GOT3 (cell line): ENCODE measurements around the gene ENTPD7.

Experiments used
- DNase-seq: peaks from one replicate; lab custom pipeline; 2025; ENCODE audit warnings: mixed read lengths; lab: John Stamatoyannopoulos, UW

ENTPD7 gene

DNA sequence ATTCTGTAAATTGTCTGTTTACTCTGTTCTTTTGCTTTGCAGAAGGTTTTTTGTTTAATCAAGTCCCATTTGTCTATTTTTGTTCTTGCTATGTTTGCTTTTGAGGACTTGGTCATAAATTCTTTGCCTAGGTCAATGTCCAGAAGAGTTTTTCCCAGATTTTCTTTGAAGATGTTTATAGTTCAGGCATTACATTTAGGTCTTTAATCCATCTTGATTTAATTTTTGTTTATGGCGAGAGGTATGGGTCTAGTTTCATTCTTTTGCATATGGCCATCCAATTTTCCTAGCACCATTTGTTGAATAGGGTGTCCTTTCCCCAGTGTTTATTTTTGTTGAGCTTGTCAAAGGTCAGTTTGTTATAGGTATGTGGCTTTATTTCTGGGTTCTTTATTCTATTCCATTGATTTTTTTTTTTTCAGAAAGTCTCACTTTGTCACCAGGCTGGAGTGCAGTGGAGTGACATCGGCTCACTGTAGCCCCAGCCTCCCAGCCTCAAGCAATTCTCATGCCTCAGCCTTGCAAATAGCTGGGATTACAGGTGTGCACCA, 11.6 kb upstream of the ENTPD7 start:
- DNase-seq: no peak

DNA sequence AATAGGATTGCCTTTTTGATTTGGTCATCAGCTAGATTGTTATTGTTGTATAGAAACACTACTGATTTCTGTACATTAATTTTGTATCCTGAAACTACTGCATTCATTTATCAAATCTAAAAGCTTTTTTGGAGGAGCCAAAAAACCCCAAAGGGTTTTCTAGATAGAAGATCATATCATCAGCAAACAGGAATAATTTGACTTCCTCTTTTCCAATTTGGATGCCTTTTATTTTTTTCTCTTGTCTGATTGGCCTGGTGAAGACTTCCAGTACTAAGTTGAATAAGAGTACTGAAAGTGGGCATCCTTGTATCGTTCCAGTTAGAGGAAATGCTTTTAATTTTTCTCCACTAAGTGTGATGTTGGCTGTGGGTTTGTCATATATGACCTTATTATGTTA, 10.6 kb upstream of the ENTPD7 start:
- DNase-seq: no peak

DNA sequence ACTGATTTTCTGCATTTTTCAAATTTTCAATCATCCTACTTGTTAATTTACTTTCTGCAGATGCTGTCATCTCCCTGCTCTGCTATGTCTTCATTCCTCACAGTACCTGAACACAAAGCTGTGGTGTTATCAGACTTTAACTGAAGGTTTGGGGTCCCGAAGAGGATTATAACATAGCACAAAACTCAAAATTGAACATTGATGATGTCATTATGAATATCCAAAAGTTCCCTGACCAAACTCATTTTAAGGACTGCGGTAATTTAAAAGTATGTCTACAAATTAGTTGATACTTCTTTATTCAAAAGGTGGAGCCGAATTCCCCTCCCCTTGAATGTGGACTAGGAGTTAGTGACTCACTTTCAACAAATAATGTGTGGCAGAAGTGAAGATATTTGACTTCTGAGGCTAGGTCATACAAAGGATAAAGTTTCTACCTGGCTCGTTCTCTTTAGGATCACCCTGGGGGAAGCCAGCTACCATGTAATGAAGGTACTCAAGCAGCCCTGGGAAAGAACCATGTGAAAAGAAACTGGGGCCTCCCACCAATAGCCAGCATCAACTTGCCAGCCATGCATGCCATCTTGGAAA, 6.4 kb upstream of the ENTPD7 start:
- no peak for DNase-seq

DNA sequence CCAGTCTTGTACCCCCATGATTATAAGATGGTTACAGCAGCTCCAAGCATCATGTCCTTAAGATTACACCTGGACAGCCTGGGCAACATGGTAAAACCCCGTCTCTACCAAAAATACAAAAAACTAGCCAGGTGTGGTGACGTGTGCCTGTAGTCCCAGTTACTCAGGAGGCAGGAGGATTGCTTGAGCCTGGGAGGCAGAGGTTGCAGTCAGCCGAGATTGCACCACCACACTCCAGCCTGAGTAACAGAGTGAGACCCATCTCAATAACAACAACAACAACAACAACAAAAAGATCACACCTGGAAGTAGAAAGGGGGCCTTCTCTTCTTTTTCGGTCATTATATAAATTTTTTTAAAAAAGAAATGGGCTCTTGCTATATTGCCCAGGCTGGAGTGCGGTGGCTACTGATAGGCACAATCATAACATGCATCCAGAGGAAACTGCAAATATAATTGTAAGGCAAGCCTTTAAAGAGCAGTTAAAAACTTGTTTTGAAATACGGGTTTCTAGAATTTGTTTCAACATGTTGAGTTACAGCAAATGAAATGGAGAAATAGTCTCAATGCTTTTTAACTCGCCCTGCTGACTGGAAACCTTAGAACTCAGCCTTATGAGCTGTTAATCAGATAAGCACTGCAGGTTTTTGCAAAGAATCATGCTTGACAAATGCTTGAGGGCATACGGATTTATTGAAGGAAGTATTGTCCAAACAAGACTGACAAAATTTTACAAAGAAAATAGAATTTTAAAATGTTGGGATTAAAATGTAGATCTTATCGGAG, 4.7 kb upstream of the ENTPD7 start:
- DNase-seq: no peak

DNA sequence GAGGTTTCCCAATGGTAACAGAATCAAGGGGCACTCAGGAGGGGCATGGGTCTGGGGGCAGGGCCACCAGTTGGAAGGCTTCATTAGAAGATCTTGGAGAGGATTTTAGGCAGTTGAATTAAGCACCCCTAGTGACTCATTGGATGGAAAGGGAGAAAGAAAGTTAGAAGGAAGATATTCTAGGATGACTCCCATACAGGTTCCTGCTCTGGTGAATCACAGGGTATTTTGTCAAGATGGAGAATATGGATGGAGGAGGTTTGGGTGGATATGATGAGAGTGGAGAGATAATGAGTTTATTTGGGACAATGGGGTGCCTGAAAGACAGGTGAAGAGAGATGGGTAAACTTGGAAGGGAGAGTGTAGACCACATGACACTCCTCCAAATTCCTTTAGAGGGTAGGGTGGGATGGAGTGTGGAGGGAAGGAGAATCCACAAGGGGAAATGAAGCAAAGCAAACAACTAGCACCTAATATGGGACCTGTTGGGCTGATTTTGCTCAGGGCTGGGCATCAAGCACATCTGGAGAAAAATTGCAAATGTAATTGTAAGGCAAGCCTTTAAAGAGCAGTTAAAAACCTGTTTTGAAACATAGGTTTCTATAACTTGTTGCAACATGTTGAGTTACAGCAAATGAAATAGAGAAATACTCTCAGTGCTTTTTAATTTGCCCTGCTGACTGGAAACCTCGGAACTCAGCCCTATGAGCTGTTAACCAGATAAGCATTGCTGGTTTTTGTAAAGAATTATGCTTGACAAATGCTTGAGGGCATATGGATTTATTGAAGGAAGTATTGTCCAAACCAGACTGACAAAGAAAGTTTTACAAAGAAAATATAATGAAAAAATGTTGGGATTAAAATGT, 2.9 kb upstream of the ENTPD7 start:
- DNase-seq: no peak

DNA sequence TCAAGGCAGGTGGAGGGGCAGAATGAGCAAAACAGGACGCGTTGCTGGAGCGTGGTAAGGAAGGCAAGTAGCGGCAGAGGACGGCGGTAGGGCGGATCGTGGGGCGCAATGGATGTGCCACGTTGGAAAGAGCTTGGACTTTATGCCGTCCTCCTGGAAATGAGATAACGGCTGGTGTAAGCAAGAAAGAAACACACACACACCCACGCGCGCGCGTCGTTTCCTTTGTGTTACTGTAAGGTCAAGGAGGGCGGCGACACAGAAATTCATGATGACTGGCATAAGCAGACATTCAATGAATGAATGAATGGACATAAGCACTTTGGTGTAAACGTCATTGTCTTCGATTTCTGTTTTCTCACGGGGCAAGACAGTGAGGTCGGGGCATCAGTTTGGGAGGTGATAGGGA, 683 bp upstream of the ENTPD7 start:
- no peak for DNase-seq

DNA sequence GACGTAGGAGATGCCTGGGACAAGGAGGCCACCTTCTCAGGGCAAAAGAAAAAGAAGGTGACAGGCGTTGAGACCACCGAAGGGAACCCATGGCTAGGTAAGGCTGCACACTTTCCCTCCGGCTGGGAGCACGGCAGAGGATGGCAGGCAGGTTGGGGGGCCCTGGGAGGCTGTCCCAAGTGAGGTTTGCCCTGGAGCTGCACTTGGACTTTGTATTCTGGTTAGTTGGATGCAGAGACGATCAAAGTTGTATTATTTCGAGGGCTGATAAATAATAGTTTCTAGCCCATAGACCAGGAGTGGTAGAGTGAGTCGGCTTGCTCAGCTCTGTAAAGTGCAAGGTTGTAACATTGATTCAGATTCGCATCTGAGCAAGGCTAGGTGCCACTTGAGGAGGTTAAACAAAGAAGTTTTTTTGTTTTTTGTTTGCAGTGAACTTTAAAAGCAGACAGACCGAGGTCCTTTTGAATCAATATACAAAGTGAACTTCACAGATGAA, 608 bp downstream of the ENTPD7 start:
- no peak for DNase-seq

DNA sequence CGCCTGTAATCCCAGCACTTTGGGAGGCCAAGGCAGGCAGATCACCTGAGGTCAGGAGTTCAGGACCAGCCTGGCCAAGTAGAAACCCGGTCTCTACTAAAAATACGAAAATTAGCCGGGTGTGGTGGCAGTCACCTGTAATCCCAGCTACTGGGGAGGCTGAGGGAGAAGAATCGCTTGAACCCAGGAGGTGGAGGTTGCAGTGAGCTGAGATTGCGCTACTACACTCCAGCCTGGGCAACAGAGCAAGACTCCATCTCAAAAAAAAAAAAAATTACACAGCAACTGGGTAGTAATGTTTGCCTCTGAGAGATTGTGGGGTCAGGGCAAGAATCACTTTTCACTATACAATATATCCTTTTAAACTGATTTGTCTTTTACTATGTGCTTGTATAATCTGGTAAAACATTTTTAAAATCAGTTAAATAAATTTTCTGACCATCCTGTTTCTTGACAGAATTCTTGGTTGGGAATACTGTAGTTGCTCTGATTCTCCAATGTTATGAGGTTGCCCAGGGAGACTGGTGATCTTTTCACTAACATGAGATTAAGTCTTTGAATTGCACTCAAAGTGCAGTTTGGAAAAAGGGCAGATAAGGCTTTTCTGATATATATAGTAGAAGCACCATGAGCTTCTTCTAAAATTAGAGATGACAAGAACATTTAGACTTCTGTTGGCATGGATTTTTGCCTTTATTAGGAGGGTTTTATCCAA, 1.5 kb downstream of the ENTPD7 start:
- no peak for DNase-seq

DNA sequence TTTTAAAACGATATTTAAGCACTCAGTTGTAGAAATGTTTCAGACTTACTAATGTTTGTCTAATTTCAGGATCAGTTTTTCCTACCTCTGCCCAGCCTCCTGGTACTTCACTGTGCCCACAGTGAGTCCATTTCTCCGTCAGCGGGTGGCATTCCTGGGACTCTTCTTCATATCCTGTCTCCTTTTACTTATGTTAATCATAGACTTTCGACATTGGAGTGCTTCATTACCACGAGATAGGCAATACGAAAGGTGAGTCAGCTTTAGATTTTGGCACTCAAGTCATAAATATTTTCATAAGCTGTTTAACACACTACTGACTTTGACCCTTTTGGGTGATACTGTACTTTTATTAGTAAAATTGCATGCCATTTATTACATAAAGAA, 2.1 kb downstream of the ENTPD7 start:
- DNase-seq: no peak

DNA sequence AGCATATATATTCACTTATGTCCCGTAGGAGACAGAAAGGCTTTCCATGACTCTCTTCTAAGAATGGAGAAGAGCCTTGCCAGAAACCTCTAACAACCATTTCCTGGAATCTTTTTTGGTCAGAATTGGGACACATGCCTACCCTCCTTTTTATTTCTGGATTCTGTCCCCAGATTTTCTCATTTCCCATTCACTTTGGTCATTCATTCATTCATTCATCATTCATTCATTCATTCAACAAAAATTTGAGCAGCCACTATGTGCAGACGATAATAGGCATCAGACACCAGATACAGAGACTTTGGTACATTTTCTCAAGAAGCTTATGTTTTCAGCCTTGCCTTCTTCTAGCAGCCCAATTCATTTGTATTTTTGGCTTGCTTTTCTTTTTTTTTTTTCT, 6.0 kb downstream of the ENTPD7 start:
- no peak for DNase-seq

DNA sequence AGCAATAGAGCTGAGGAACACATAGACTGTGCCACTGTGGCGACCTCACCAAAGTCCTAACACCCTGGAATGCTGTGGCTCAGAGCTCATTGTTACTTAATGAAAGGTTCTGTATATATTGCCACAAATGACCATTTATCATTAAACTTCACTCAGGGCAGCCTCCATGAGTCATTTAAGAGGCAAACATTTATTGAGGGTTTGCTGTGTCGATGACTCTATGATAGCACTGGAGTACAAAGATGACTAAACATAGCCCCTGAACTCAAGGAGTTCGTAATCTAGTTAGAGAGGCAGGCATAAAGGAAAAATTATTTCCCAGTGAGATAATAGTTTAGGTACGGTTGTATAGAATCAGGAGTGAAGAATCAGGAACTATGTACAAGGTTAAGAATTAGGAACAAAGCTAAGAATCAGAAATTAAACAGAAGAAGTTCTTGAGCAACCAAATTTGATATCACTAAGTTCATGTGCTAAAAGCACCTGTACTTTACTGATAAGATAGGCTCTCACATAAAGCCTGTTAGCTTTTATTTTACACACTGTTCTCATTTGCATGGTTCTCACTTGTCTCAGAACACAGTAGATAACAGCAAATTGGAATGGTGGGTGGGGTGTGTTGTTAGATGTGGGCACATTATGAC, 7.9 kb downstream of the ENTPD7 start:
- DNase-seq: no peak

DNA sequence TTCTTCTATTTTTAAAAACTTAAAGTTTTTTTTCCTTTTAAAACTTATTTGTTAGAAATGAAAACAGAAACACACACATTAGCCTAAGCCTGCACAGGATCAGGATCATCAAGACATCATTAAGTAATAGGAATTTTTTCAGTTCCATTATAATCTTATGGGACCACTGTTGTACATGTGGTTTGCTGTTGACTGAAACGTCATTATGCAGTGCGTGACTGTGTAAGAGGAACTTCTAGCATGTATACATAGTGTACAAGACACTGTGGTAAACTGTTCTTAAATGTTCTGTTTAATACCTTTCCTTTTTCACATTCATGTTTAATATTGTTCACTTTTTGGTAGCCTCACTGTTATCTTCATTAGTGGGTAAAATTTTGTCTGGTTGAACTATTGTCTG, 12.1 kb downstream of the ENTPD7 start:
- no peak for DNase-seq

DNA sequence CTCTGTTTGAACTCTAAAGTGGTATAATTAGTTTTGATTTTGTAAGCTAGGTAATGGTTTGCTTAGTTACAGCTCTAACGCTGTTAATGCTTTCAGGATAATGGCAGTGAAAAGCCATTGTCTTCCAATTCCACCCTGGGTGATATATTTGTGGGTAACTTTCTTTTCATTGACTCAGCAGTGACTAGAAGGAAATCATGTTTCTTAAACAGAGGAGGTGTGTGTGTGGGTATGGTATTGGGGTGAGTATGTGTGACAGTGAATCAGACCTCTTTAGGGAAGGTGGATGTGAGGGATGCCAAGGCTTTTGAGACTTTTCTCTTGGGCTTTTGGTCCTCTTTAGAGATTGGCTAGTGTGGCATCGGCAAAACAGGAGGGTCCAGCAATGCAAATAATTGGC, 13.6 kb downstream of the ENTPD7 start:
- no peak for DNase-seq

DNA sequence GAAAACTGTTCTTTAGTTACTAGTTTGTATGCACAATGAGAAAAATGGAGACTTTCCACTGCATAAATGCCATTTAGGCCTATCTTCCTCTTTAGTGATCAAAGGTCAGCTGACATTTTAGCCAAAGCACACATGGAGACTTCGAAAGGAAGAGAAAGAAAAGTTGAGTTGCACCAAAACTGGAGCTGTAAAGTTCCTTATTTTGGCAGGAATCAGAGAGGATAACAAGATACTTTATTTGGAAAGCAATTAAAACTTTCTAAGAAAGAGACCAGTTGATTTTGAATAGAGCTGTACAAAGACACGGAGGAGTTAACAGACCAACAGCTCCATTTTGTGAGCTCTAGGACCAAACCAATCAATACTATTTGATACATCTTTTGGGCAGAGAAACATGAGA, 14.2 kb downstream of the ENTPD7 start:
- DNase-seq: no peak

DNA sequence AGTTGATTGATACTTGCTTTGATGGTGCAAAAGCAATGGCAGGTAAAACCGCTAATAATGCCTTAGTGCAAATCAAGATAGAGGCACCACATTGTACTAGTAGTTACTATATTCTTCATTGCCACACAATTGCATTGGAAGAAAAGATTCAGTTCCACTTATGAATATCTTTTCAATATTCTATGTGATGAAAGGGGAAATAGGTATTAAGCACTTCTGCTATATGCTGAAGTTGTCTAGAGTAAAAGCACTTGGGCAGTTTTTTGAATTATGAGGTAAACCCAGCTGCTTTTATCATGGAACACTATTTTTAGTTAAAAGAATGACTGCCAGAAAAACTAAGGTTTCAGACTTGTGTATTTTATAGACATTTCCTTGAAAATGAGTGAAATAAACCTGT, 15.5 kb downstream of the ENTPD7 start:
- DNase-seq: no peak

DNA sequence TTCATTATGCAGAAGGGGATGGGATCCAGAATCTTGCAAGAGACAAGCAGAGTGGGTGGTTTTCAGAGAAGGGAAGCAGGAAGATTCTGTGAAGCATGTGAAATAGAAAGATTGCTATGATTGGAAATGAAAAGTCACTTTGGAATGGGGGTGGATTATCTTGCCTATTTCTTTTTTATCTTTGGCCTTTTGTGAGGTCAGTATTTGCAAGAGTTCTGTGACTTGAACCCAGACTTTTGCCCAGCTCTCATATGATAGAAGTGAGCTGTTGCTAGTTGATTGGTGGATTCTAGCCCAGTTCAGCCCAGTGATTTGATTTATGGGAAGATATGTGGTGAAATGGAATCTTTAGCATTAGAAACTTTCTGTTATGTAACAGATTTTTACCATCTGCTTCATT, 17.1 kb downstream of the ENTPD7 start:
- DNase-seq: no peak

DNA sequence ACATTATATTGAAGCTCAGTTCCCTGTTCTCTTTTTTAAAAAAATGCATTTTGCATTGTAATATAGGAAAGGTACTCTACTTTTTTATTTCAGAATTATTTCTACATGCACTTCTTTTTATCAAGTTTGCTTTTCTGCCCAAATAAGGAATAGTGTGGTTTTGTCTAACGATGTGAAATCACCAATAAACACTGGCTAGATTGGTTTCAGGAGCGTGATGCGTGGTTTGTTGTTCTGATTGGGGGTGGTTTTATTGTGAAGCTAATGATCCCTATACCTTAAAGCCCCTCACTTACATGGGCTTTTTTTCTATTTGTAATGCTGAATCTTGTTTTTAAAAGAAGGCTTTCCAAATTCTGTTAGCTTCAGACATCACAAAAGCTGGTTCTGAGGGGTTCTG, 17.6 kb downstream of the ENTPD7 start:
- DNase-seq: no peak

DNA sequence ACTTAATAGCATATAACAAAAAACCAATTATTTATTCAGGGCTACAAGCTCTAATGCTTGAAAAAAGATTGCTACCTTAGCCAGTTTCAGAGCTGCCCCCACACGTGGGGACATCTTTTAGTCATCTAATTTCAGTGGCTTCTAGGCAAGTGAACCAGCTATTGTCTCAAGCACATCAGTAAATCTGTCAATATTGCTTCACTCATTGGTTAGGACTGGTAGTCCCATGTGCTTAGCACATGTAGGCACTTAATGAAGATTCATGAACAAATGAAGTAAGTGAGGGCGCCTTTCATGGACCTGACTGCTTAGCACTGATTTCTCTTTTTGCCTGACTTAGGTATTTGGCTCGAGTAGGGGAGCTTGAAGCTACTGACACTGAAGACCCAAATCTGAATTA, 19.6 kb downstream of the ENTPD7 start:
- no peak for DNase-seq

DNA sequence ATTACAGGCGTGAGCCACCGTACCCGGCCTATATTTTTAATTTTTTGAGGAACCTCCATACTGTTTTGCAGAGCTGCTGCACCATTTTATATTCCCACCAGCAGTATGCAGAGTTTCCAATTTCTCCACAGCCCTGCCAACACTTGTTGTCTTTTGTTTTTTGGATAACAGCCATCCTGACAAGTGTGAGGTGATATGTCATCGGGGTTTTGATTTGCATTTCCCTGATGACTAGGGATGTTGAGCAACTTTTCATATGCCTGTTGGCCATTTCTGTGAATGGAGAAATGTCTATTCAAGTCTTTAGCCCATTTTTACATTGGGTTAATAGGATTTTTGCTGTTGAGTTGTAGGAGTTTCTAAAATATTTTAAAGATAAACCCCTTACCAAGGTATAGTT, 22.2 kb downstream of the ENTPD7 start:
- no peak for DNase-seq

DNA sequence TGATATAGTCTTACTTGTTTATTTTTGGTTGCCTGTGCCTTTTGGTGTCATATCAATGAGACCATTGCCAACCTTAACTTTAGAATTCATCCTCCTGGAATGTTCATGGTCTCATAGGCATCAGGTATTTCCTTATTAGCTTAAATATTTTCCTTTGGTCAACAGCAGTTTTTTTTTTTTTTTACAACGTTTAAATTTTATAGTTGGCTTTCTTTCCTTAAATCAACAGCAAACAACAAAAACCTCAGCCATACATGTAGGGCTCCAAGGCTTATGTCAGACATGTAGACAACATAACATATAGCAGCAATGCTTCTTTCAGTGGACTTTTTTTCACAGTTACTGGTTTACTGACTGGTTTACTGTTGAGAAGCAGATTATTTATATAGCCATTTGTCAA, 22.7 kb downstream of the ENTPD7 start:
- no peak for DNase-seq

DNA sequence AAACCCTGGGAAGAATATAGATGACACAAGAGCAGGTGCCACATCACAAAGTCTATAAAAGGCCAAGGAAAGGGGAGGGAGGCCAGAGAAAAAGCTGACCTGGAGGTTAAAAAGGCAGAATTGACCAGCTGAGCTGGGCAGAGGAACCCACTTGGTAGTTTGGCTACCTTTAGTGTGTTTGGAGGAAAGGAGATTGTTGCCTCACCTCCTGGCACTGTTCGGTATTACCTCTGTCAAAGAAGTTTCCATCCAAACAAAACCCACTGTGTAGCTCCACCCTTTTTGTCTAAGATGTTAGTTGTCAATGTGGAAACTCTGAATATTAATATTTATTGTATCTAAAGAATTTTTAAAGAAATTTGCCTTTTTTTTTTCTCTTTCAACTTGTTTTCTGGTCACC, 23.4 kb downstream of the ENTPD7 start:
- no peak for DNase-seq

DNA sequence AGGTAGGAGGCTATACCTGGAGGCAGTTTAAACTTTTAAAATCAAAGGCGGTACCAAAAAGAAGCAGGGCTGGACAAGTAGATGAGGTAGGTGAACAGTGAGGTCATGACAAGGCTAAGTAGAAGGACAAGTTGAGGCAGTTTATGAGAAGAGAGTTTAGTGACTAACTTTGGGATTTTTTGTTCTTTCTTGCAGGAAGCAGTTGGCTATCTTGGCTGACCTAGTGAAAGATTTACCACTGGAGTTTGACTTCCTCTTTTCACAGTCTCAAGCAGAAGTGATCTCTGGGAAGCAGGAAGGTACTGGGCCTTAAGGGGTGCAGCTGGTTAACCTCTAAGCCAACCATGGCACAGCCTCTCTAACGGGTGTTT, 26.3 kb downstream of the ENTPD7 start:
- no peak for DNase-seq
